AG10803 (cell line): Measurements from ENCODE around the gene RSAD1.

Experiments used
- DNase-seq: peaks from one replicate; pipeline ENCODE4 v3.0.0; 2010; ENCODE audit warnings: low read depth
- H3K4me3 ChIP-seq: 2 replicates; pipeline ENCODE4 v1.5.1; 2011; ENCODE audit warnings: mild to moderate bottlenecking, low read length, control low read depth
- TF ChIP-seq, protein P1 (sequence below): conservative IDR thresholded peaks from 2 replicates; pipeline ENCODE4 v1.5.1; 2011; ENCODE audit warnings: mild to moderate bottlenecking, low read length, control low read depth, inconsistent platforms

RSAD1 gene

DNA sequence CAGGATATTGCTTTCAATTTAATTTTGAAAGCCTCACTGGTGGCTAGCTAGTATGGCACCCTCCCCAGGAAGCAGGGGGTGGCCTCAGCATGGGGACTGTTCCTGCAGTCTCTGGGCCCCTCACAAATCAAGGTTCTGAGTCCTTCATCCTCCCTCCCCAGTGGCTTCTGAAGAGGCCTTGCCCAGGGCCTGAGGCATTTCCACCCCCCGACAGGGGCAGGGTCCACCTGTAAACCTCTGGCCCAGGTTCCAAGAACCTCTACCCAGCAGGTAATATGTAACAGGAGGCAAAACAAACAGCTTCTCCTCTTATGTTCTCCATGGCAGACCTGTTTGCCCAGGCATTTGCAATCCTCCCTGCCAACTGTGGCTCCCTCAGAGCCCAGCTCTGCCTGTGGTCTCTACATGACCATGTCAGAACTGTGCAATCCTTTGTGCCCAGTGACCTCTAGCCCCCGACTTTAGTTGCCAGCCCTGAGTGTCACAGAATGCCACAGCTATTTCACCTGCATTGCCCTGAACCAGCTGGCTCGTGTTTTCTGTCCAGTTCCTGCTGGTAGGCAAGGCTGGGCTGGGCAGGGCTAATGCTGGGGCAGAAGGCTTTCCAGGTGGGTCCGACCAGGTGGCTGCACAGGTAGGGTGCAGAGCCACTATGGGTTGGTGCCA, 38.4 kb upstream of the RSAD1 start:
- TF ChIP-seq, protein P1, sequence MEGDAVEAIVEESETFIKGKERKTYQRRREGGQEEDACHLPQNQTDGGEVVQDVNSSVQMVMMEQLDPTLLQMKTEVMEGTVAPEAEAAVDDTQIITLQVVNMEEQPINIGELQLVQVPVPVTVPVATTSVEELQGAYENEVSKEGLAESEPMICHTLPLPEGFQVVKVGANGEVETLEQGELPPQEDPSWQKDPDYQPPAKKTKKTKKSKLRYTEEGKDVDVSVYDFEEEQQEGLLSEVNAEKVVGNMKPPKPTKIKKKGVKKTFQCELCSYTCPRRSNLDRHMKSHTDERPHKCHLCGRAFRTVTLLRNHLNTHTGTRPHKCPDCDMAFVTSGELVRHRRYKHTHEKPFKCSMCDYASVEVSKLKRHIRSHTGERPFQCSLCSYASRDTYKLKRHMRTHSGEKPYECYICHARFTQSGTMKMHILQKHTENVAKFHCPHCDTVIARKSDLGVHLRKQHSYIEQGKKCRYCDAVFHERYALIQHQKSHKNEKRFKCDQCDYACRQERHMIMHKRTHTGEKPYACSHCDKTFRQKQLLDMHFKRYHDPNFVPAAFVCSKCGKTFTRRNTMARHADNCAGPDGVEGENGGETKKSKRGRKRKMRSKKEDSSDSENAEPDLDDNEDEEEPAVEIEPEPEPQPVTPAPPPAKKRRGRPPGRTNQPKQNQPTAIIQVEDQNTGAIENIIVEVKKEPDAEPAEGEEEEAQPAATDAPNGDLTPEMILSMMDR = no peak

DNA sequence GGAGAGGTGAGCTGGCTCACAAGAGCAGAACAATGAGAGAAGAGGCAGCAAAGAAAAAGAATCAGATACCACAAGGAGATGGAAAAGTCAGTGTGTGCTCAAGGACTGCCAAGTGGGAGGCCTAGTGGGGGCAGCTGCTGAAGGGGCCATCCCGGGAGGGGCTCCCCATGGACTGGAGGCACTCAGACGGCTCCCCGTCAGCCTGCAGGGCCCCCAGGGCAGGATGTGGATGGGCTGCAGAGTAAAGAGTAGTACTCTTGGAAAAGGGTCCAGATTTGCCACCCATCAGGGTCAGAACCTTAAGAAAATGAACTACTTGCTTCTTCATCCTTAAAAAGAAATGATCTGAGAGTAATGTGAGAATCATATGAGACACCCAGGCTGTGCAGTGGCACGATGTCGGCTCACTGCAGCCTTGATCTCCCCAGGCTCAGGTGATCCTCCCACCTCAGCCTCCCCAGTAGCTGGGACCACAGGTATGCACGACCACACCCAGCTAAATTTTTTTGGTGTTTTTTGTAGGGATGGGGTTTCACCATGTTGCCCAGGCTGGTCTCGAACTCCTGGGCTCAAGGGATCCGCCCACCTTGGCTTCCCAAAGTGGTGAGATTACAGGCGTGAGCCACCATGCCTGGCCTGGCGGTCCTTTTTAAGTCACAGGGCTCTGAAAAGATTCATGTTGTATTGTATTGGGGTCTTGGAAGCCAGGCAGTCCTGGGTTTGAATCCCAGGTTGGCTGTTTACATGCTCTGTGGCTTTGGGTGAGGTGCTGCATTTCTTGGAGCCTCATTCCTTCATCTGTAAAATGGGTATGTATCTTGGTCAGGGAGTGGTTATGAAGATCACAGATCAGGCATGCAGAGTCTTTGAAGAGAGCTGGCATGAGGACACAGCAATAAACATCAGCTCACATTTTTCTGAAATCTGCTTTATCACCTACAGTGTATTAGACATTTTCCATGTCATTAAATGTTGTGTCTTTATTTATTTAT, 37.5 kb upstream of the RSAD1 start:
- TF ChIP-seq, protein P1 = no peak
- H3K4me3 ChIP-seq = no peak overlapping the region
- DNase-seq = no peak

More for the DNA sequence above, 38.4 kb upstream of the RSAD1 start:
- DNase-seq = no peak
- no peak overlapping the region for H3K4me3 ChIP-seq

DNA sequence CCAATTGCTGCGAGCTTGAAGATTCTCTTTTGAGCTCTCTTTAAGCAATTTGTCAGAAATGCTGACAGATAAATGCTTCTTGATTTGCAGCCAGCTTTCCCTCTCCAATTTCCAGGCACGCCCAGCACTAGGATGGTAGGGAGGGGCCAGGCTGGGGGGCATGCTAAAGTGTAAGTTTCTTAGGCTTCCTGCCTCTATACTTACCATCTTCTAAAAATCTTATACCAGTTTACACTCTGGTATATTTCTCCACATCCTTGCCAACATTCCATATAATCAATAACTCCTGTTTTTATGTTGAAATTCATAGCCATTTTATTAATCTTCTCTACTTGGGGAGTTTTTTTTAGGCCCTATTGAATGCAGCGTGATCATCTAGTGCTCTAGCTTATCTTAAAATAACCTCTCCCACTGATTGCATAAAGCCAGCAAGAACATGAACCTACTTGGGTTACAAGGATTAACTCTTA, 35.1 kb upstream of the RSAD1 start:
- H3K4me3 ChIP-seq = no peak overlapping the region
- TF ChIP-seq, protein P1 = no peak
- DNase-seq = peak; percentile 20

DNA sequence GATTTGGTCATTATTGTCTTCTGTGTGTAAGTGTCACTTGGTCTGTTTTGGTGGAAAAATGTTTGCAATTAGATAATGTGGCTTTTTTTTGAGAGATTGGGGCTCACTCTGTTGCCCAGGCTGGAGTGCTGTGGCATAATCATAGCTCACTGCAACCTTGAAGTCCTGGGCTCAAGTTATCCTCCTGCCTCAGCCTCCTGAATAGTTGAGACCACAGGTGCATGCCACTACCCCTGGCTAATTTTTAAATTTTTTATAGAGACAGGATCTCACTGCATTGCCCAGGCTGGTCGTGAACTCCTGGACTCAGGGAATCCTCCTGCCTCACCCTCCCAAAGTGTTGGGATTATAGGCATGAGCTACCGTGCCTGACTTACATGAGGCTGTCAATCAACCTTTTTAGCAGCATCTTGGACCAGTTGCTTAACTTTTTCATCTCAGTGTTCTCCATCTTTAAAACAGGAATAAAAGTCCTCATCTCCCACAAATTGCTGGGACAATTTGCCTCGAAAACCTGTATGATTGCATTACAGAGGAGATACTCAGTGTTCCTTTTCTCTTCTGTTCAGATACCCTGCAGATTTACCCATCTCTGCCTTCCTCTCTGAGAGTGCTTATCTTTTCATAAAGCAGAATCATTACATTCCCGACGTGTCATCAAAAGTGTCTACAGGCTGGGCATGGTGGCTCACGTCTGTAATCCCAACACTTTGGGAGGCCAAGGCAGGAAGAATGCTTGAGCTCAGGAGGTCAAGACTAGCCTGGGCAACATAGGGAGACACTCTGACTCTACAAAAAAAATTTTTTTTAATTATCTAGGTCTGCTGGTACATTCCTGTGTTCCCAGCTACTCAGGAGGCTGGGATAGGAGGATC, 33.6 kb upstream of the RSAD1 start:
- TF ChIP-seq, protein P1 = no peak
- DNase-seq = no peak
- H3K4me3 ChIP-seq = no peak overlapping the region

DNA sequence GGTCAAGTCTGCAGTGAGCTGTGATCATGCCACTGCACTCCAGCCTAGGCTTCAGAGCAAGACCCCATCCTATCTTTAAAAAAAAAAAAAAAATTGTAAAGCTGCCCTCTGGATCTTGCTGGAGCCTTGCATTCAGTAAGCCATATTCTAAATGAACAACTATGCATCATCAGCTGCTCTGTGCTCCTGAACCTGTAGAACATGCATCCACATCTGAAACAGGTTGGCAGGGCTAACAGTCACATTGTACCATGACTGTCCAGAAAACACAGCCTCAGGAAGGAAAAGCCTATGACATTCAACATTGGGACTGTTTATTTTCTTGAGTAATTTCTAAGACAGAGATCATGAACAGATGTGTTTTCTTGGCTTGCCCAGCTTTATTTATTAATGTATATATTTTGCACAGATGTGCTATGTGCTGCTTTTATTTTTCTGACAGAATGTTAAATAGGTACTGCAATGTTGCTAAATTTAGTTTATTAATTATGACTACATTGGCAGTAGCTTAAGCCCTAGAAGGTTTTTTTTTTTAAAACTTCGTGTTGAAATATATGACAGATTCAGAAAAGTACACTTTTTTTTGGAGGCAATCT, 32.8 kb upstream of the RSAD1 start:
- TF ChIP-seq, protein P1 = no peak
- no peak overlapping the region for H3K4me3 ChIP-seq
- DNase-seq = no peak

DNA sequence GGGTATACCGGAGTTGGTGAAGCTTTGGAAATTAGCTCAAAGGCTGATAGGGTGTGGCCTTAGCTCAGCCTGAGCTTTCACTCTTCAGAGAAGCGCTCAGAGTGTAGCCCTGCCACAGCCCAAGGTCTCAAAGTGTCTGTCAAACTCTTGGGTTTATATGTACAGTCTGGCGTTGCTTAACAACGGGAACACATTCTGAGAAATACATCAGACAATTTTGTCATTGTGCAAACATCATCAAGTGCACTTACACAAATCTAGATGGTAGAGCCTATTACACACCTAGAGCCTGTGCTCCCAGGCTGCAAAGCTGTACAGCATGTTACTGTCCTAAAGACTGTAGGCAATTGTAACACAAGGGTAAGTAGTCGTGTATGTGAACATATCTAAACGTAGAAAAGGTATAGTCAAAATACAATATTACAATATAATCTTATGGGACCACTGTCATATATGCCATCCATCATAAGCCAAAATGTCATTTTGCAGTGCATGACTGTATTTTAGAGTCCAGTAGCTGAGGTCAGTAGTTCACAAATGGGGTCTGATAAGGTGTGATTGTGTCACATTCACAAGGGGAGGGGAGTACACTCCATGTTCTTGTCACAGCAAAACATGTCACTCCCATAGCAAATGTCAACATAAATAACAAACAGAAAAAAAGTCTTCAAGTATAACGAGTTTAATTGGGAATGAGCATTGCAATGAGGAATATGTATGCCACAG, 30.6 kb upstream of the RSAD1 start:
- DNase-seq = no peak
- TF ChIP-seq, protein P1 = no peak
- no peak overlapping the region for H3K4me3 ChIP-seq
